ENCODE results near the gene PDE4D.
A peak's percentile ranks its signal among the peaks of the same experiment; 100 is the strongest.
"Not testable (repeated sequence)": the region's sequence is repeated elsewhere in the genome, so short reads cannot be mapped to it uniquely, and the experiment has no call there.

Gene PDE4D

DNA sequence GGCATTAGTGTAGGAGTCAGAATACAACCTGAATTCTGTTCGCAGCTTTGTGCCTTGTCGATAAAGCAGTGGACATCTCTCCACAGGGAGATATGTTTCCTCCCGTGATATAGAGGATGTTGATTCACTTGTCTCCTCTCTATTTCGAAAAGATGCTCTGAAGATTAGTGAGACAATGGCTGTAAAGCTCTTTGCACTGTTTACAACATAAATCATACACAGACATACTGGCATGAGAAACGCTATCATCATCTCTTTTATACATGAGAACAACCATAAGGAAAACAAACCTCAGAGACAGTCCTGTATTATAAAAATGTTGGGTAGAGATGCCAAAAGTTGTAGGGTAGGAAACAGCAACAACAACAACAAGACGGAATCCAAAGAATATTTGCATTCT, 803.2 kb downstream of the PDE4D start:
- no peak for DNase-seq

DNA sequence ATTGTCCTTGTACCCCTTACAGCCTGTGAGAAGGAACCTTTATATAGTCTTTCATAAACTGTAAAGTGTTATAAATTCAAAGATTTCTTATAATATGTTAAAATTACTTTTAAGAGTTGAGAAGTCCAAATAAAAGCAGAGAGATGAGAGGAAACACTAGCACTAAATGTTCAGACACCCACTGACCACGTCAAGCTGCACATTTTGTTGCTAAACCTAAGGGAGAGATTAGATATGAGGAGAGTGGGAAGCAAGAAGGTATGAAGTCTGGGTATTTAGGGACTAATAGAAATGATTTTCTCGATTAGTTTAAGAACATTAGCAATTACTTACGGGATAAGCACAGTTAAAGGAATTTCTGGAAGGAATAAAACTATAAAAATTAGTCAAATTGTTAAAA, 803.8 kb downstream of the PDE4D start:
- DNase-seq: no peak

DNA sequence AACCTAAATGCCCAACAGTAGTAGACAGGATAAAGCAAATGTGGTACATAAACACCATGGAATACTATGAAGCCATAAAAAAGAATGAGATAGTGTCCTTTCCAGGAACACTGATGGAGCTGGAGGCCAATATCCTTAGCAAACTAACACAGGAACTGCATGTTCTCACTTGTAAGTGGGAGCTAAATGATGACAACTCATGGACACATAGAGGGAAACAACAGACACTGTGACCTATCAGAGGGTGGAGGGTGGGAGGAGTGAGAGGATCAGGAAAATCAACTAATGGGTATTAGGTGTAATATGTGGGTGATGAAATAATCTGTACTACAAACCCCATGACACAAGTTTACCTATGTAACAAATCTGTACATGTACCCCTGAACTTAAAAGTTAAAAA, 805.0 kb downstream of the PDE4D start:
- no peak for DNase-seq

DNA sequence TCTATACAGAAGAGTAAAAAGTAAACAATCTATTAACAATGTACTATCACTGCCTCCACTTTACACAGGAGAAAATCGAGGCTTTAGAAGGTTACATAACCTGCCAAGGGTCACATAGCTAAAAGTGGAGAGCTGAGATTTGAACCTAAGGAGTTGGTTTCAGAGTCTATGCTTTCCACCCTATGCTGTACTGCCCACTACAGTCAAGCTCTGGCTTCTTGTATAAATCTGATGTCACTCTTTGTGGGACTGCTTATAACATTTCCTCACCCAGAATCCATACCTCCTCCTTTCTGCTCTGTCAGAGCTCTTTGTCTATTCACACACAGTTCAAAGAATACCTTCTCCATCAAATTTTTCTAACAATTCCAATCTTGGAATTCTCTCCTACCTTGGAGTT, 807.5 kb downstream of the PDE4D start:
- DNase-seq: no peak

DNA sequence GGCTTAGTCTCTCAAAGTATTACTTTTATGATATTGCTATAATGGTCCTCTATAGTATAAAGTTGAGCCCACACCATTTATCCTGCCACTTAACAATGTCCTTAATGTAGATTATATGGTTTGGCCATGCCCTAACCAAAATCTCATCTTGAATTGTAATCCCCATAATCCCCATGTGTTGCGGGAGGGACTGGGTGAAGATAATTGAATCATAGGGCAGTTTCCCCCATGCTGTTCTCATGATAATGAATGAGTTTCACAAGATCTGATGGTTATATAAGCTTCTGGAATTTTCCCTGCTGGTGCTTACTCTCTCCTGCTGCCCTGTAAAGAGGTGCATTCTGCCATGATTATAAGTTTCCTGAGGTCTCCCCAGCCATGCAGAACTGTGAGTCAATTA, 811.8 kb downstream of the PDE4D start:
- DNase-seq: no peak

DNA sequence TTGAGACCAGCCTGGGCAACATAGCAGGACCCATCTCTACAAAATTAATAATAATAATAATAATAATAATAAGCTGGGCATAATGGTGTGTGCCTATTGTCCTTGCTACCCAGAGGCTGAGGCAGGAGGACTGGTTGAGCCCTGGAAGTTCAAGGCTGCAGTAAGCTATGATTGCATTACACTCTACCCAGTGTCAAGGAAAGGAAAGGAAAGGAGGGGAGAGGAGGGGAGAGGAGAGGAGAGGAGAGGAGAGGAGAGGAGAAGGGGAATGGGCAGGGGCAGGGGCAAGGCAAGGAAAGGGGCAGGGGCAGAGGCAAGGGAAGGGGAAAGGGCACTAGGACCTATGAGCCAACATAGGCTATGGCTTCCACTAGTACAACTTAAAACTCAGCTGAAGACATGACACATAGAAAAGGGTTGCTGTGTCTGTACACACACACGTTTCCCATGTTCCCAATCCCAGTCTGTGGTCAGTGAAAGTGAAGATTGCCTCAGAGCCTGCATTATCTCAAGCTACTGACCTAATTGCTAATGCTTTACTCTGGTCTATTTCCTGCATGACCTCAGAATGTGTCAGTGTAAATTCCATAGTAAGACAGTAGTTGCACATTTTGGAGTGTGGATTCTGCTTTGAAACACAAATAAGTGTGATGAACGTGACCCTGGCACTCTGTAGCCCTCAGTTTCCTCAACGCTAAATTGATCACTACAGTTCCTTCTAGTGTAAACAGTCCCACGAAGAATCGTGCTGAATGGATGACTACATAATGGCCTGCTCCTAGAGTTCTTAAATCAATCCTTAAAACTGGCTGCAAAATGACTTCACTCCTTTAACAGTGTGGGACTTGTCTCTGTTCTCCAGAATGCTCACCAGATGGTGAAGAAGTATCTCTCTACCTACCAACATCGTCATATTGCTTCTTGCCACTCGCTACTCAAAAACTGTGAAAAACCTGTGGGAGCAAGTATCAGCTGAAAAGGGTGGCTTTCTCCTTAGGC, 813.6 kb downstream of the PDE4D start:
- DNase-seq: peak; percentile 94

DNA sequence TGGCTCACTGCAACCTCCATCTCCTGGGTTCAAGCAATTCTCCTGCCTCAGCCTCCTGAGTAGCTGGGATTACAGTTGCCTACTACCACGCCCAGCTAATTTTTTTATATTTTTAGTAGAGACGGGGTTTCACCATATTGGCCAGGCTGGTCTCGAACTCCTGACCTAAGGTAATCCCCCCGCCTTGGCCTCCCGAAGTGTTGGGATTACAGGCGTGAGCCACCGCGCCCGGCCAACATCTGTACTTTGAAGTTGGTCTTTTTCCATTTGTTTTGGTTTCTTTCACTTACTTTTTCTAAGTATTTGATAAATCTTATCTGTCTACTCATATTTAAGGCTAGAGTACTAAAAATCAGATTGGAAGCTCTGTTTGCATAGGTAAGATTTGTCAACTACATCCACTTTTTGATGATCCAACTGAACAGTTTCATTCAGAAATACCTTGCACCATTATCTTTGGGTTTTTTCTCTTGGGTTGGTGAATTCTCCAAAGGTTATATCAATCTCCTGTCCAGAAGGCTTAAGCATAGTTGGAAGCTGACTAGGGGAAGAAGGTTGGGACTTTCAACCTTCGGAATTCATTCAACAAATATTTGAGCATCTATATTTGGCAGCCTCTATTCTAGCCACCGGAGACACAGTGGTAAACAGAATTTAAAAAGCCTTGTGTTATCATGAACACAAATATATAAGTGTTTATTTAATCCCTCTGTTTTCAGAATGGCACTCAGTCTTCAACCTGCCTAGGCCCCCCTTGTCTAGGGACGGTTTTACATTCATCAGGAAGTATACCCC, 821.6 kb downstream of the PDE4D start:
- DNase-seq: no peak

DNA sequence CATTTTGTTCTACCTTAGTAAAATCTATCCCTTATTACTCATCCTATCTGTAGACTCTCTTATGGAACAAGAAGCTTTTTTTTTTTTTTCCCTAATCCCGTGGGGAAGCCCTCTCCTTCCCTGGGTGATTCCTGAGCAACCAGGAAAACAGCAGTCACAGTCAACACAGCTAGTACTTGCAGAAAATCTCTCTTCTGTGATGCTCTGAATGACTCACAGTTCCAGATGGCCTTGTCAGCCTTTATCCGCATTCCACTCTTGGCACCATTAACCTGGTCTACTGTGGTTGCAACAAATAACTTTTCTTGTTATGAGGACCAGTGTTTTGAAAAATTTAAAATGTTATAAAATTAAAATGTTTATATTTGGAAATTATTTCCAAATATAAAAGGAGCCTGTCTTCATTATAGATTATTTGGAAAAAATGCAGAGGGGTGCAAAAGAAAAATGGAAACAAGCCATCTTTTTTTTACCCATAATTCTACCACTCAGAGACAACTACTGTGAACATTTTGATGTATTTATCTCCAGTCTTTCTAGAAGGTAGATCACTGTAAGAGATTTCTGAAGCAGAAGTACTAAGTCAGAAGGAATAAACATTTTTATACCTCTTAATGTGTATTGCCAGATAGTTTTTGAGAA, 824.0 kb downstream of the PDE4D start:
- peak; percentile 97 for DNase-seq

DNA sequence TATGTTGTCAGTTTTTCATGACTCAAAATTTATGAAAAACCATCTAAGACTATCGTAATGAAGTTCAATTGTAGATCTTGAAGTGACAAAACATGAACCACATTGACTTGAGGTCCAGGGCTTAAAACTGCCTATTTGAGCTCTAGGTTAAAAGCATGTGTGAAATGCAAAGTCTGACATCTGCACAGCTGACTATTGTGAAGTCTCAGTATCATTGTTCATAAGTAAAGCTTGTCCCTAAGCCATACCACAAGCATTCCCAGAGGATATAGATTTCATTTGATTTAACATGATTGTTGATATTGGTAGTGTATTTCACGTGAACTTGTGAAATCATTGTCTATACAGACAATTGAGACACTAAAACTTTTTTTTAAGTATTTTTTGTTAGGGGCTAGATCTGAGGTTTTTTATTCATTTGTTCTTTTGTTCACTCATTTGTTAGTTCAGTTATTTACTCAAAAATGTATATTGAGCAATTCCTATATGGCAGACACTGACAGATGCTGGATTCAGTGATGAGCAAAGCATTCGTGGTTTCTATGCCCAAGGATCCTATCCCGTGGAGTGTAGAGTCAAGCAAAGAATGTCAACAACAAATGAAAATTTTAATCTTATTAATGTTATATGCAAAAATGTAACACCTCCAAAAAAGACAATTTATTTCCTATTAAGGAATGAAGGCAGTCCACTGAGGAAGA, 825.4 kb downstream of the PDE4D start:
- peak; percentile 72 for DNase-seq

DNA sequence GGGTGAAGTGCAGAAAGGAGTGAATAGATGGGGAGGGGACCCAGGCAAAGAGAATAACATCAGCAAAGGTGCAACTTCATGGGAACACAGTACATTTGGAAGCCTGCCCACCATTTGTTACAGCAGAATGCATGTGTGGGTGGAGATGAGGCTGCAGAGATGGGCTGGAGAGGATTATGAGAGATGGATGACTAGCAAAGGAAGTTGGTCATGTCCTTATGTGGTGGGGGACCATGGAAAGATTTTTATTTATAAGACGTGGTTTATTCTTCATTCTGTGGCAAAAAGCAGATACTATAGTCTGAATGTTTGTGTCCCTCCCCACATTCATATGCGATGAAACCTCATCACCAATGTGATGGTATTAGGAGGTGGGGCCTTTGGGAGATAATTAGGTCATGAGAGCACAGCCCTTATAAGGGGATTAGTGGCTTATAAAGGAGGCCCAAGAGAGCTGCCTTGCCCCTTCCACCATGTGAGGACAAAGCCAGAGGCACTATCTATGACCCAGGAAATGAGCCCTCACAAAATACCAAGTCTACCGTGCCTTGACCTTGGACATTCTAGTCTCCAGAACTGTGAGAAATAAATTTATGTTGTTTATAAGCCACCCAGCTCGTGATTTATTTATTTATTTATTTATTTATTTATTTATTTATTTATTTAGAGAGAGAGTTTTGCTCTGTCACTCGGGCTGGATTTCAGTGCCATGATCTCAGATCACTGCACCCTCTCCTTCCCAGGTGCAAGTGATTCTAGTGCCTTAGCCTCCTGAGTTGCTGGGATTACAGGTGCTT, 827.0 kb downstream of the PDE4D start:
- DNase-seq: peak; percentile 94

DNA sequence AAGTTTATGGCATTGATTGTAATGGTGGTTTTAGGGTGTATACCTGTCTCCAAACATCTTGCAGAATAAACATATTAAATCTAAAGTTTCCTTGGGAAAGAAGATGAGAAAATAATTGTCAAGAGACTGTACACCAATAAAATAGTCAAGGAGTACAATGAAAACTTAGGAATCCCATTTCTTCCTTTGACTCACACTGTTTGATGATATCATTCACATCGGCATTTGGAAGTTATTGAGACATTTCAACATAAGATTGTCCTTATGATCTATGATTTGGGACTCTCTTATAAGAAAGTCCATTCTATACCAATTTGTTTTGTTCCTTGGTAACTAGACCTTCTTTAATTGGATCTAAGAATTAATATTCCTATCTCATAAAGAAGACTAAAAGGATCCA, 828.0 kb downstream of the PDE4D start:
- peak; percentile 86 for DNase-seq

DNA sequence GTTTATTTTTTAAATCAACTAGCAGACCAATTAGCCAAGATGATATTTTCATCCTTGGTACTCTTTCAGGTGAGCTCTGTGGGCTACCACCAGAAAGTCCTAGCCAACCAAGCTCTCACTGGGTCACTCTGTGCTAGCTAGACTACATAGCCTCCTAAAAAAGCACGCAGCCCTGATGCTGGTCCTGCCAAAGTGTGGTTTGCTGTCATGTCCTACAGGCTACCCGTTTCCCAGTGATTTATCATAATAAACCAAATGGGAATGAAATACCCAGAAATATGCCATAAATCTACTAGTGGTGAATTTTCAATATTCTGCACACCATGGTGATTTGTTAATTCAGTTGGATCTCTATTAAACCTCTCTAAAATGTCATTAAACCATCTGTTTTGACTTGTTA, 829.2 kb downstream of the PDE4D start:
- DNase-seq: no peak

DNA sequence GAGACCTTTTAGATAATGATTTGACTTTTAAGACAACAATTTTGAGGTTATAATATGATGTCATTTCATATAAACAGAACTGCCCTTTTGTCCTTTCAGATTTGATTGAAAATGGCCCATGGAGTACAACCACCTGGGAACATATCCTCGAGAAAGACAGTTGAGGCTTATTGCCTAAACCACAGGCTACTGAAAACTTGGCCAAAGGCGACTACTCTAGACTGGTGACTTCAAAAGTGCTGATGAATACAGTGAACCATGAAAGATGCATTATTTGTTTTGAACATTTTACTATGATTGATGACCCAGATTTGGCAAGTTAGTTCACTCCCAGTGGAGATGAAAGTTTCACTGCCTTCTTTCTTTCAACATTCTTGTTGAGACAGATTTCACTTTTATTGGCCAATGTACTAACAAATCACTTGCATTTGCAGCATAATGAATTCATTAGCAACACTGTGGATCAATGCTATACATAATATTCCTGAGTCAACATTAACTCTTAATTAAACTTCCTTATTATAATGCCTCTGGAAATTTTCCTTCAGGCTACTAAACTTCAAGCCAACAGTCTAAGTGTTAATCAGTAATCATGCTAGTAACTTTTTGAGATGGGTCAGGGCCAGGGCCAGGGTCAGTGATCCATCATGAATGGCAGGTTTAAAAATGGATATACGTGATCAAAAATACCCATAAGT, 830.4 kb downstream of the PDE4D start:
- peak; percentile 67 for DNase-seq

DNA sequence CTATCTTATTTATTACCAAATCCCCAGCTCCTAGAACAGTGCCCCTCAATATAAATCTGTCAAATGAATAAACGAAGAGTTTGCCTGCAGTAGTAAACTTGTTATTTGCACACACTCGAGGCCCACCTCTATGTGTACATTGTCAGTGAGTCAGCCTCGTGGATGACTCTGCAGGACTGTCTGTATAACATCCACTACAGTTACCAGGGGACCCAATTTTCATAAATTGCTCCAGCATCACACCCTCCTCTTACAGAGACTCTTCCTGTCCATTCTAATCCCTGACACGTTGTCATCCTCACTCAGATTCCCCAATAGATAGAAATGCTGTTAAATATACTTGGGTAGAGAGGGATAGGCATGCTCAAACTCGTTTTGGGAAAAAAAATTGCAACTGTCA, 832.1 kb downstream of the PDE4D start:
- DNase-seq: peak; percentile 56

DNA sequence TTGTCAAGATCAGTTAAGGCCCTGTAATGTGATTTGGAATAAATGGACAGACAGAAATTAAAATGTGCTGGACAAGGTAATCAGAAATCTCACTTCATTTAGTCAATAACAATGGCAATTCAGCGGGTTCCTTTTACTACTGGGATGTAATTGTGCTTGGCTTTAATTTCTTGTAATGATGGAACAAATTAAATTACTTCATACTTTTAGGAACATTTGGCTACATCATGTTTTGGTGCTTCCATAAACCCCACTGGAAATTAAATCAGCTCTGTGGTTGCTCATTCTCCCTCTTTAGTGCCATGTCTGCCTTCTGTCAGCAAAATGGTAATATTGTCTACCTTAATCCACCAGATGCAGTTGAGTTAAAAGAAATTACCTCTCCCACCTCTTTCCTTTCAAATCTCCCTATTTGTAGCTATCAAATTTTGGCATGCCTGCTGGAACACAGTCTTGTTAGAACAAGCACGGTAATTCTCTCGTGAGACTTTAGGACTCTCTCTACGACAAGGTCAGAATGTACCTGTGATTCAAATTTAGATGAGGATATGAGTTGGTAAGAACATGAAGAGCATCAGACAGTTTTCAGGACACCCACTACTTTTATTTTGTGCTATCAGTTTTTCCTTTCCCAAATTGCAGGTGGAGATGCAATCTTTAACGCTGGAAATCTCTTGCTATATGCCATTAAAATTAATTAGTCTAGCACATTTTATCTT, 834.4 kb downstream of the PDE4D start:
- no peak for DNase-seq

DNA sequence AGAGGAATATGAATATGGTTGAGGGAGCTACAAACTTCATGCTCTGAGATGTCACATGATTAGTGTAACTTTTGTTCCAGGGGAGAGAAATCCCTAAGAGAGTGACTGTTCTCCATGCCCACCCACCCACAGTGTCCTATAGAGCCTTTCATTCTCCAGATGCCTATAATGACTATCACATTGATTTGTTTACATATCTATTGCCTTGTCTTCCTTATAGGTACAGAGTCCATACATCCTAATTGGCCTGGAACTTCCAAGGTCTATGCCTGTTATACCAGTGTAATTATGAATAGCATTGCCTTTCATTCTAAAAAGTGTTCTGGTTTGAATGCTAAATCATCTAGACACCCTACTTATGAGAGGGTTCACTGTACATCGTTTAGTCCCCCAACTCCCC, 835.3 kb downstream of the PDE4D start:
- DNase-seq: no peak

DNA sequence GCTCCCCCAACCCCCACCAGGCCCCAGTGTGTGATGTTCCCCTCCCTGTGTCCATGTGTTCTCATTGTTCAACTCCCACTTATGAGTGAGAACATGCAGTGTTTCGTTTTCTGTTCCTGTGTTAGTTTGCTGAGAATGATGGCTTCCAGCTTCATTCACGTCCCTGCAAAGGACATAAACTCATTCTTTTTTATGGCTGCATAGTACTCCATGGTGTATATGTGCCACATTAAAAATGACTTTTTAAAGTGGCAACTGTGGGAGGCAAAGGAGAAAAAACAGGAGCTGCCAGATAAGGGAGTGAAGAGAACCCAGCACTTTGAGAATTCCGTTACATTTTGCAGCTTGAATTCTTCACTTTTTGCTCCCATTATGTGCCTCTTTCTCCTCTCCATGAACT, 836.9 kb downstream of the PDE4D start:
- DNase-seq: not testable (repeated sequence)

DNA sequence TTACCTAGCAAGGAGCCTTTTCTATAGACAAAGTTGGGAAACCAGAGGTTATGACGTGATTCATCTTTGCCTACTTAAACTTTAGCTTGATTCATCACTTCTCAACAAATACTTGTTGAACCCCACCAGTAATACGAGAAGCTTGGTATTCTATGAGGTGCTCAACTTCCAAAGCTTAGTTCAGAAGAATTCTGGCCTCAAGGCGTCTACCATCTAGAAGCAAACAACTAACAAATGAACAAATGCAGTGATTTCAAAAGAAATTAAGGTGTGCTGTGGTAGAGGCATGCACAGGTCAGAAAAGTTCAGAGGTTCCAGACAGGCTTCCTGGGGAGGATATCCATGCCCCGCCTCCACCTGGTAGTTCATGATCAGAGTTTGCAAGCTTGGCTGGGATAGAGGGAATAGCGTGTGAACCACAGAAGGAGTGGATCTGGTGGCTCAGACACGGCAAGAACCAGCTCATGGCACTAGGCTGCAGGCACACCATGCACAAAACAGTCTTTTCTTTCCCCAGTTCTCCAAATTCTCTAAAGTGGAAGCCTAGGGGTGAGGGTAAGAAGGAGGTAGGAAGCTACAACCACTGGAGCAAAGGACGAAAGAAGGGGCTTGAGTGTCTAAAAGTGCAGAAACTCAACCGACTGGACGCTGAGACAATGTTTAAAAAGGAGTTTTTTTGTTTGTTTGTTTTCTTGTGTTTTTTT, 837.6 kb downstream of the PDE4D start:
- DNase-seq: peak; percentile 14

DNA sequence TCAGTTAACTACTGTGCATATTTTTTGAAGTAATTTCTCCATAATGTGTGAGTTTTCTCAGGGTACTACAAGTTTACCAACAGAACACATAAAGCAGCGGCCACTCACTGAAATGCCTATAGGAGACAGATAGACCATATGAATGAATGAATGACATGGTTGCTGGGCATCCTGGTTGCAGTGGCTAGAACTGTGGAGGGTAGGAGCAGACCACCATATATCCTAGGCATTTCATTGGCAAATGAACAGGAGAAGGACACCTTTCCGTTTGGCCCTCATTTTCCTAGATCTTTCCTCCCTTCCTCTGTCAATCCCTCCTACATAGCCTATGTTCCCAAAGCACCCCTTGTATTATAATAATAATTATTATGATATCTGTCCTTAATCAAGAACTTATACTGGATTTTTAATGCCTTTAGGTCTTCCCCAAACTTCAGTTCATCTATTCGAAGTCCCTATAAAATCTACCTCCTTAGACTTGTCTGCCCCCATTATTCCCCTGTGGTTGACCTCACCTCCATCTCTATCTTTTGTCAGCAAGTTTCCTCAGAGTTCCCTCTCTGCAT, 838.5 kb downstream of the PDE4D start:
- no peak for DNase-seq

DNA sequence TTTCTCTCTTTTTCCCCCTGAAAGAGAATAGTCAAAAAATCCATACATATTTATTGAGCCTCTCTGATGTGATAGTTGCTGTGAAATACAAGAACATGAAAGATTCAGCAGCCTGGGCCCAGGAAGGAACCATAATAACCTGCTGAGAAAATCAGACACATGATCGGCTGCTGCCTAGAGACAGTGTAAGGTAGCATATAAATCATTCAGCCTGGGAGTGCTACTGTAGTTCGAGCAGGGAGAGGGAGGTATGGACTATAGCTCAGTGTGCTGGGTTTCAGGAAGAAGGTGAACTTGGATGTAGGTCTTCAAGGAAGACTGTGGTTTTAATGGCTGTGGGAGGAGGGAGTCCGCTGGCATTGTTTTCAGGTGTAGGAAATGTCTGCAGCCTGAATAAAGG, 841.6 kb downstream of the PDE4D start:
- no peak for DNase-seq
